GM15510 (cell line): ENCODE data around the gene OSBPL10.

Experiments used
- POLR2A ChIP-seq: IDR thresholded peaks from 3 replicates; pipeline ENCODE4 v1.6.1; 2011; ENCODE audit warnings: borderline replicate concordance; ENCODE audit not compliant: insufficient read length; ENCODE audit errors: extremely low read depth

Gene OSBPL10

GRCh38 chr3:31952205-31952604 lies 28.9 kb downstream of the OSBPL10 start:
- no peak for TF ChIP-seq POLR2A

GRCh38 chr3:31948280-31948679 lies 32.8 kb downstream of the OSBPL10 start:
- TF ChIP-seq POLR2A: no peak

GRCh38 chr3:31947671-31948091 lies 33.4 kb downstream of the OSBPL10 start:
- TF ChIP-seq POLR2A: no peak

- no peak for TF ChIP-seq POLR2A
Observed at GRCh38 chr3:31947162-31947561, 33.9 kb downstream of the OSBPL10 start.

GRCh38 chr3:31946484-31947081 lies 34.5 kb downstream of the OSBPL10 start:
- TF ChIP-seq POLR2A: no peak

GRCh38 chr3:31945738-31946052 lies 35.4 kb downstream of the OSBPL10 start:
- TF ChIP-seq POLR2A: no peak

GRCh38 chr3:31943041-31943440 lies 38.0 kb downstream of the OSBPL10 start:
- no peak for TF ChIP-seq POLR2A

GRCh38 chr3:31942446-31942845 lies 38.6 kb downstream of the OSBPL10 start:
- no peak for TF ChIP-seq POLR2A

- no peak for TF ChIP-seq POLR2A
Observed at GRCh38 chr3:31937225-31937624, 43.8 kb downstream of the OSBPL10 start.

- no peak for TF ChIP-seq POLR2A
Observed at GRCh38 chr3:31936420-31937060, 44.5 kb downstream of the OSBPL10 start.

GRCh38 chr3:31934866-31935265 lies 46.2 kb downstream of the OSBPL10 start:
- no peak for TF ChIP-seq POLR2A

- TF ChIP-seq POLR2A: no peak
Observed at GRCh38 chr3:31934018-31934417, 47.0 kb downstream of the OSBPL10 start.

- TF ChIP-seq POLR2A: no peak
Observed at GRCh38 chr3:31932990-31933389, 48.1 kb downstream of the OSBPL10 start.

GRCh38 chr3:31929826-31930502 lies 51.1 kb downstream of the OSBPL10 start:
- TF ChIP-seq POLR2A: no peak

GRCh38 chr3:31927811-31928210 lies 53.3 kb downstream of the OSBPL10 start:
- TF ChIP-seq POLR2A: no peak

- TF ChIP-seq POLR2A: no peak
Observed at GRCh38 chr3:31926543-31926942, 54.5 kb downstream of the OSBPL10 start.

GRCh38 chr3:31925271-31925630 lies 55.8 kb downstream of the OSBPL10 start:
- no peak for TF ChIP-seq POLR2A

GRCh38 chr3:31924610-31925270 lies 56.3 kb downstream of the OSBPL10 start:
- TF ChIP-seq POLR2A: no peak
